NCI-H1417 treated with DMSO at 0.1 percent for 48 hours (cell line): Measurements from ENCODE around the gene LEO1.
"Not testable (repeated sequence)": the region's sequence is repeated elsewhere in the genome, so short reads cannot be mapped to it uniquely, and the experiment has no call there.

Experiments used
- DNase-seq: peaks from one replicate; lab custom pipeline; 2025; lab: John Stamatoyannopoulos, UW

LEO1 gene

DNA sequence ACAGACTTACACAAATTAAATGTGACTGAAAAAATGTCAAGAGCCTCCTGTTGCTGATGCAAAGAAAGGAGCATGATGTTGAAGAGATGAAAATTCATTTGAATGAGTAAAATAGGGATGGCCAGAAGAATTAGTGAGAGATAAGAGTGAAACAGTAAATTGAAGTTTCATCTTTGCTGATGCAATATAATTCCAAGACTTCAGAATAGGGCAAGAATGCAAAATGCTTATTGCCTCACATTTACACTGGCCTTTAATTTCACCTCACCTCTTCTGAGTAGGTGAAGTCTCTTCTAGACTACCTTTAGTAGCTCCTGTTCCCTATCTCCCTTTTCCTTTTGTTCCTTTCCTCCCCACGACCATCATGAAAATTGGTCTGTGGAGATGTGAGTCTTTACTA lies 32.1 kb upstream of the LEO1 start:
- no peak for DNase-seq

GRCh38 chr15:52003089-52003488 lies 31.5 kb upstream of the LEO1 start:
- DNase-seq = not testable (repeated sequence)

DNA sequence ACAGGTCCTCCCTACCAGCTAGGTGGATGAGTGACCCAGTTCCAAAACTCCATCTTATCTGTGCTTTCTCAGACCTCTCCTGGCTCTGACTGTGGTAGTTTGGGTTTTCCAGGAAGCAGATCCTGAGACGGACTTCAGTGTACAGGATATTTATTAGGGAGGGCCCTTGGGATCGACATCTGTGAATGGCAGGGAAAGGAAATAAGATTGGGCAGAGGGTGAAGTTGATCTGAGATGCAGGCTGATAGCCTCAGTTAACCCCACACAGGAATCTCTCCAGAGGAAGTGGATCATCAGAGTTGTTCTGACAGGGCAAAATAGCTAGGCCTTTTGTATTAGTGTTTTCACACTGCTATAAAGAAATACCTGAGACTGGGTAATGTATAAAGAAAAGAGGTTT lies 30.8 kb upstream of the LEO1 start:
- DNase-seq = no peak

DNA sequence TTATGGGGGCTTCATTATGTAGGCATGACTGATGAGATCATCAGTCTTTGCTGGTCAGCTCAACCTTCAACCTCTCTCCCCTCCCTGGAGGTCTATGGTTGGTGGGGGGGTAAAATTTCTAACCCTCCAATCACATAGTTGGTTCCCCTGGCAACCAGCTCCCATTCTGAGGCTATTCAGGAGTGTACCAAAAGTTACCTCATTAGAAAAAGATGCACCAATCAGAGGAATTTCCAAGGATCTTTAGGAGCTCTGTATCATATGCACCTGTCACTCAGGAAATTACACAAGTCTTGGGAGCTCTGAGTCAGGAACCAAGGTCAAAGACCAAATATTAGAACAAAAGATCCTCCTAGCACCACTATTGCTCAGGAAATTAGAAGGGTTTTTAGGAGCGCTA lies 21.4 kb upstream of the LEO1 start:
- DNase-seq = no peak

GRCh38 chr15:51991141-51991540 lies 19.6 kb upstream of the LEO1 start:
- no peak for DNase-seq

DNA sequence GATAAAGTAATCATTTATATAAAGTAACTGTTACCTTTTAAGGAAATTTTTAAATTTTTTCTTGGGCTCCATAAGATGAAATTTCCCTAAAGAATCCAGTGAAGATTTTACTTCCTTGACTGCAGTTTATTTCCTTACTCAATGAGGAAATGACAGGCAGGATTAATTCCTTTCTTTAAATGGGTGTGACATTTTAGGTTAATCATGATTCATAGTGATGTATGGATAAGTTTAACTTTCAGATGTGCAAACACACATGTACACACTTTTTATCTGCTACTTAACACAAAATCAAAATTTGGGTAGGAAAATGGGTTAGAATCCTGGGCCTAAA lies 11.2 kb upstream of the LEO1 start:
- no peak for DNase-seq

DNA sequence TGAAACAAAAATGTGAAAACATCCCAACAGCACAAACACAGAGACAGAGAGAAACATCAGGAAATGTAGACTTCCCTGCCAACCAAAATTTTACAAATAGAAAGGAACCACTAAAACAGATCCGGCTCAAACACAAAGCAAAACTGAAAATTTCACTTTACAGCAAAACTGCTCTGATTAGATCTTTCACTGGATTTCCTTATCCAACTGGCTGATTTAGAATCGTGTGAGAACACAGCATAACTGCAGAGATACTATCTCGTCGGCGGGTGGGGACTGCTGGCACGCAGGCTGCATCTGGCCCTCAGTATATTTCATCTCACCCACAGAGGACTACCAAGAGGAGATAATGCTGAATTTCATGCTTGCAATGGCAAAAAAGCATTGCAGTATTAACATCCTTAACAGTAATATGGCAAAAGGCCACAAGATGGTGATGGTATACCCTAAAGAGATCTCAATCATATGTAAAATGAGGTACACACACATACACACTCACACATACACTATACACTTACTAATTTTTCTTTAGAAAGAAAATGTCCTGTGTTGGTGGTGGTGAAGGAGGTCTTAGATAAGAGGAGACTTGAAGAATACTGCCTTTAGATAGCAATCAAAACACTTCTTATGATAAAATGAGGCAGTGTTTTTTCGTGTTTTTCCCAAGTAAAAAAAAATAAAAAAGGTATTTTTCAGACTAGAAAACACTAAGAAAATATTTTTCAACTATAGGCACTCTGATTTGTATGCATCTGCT lies 10.6 kb upstream of the LEO1 start:
- no peak for DNase-seq

DNA sequence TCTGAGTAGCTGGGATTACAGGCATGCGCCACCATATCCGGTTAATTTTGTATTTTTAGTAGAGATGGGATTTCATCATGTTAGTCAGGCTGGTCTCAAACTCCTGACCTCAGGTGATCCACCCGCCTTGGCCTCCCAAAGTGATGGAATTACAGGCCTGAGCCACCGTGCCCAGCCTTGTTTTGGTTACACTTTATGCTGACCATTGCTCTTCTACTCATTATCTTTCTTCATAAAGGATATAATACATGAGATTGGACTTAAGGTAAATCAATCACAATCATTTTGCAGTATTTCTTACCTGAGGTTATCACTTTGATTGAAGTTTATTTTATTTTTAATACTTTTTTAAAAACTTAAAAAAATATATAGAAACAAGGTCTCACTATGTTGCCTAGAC lies 2.2 kb upstream of the LEO1 start:
- no peak for DNase-seq

DNA sequence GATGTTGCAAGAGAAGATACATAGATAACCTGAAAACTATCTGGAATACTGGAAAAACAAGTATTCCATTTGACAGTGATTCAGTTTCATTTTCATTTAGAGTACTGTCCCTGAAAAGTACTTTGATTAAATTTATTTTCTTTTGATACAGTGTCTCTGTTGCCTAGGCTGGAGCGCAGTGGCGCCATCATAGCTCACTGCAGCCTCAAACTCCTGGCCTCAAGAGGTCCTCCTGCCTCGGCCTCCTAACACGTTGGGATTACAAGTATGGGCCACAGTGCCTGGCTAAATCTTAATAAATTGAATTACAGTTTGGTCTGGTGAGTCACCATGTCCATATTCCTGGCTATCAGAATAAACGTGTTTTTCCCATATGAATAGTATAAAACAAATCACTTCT lies 1.6 kb upstream of the LEO1 start:
- DNase-seq = no peak

DNA sequence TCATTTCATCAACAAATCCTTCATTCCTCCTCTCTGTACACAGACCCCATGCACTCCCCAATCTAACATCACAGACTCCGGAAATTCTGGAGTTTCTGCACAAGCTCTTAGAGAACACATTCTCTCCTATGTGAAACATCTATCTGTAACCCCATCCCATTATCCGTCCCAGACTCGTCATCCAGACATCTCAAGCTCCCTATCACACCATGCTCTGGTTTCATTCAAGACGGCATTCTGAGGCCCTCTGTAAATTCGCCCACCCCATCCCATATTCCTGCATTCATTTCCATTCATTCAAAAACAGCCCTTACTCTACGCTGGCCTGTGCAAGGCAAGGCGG lies 575 bp downstream of the LEO1 start:
- DNase-seq = no peak

DNA sequence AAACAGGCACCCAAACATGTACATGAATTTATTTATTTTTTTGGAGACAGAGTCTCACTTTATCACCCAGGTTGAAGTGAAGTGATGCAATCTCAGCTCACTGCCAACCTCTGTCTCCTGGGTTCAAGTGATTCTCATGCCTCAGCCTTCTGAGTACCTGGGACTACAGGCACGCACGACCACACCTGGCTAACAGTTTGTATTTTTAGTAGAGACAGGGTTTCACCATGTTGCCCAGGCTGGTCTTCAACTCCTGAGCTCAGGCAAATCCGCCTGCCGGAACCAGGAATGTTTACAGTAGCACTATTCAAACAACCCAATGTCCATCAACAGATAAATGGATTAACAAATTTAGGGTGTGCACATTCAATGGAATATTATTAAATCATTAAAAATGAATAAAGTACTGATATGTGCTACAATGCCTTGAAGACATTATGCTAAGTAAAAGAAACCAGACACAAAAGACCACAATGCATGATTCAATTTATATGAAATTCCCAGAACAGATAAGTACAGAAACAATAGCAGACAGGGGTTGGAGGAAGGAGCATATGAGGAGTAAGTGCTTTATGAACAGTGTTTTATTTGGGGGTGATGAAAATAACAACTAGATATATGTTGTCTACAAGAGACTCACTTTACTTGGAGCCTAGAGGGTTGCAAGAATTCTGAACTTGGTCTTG lies 1.3 kb downstream of the LEO1 start:
- no peak for DNase-seq

DNA sequence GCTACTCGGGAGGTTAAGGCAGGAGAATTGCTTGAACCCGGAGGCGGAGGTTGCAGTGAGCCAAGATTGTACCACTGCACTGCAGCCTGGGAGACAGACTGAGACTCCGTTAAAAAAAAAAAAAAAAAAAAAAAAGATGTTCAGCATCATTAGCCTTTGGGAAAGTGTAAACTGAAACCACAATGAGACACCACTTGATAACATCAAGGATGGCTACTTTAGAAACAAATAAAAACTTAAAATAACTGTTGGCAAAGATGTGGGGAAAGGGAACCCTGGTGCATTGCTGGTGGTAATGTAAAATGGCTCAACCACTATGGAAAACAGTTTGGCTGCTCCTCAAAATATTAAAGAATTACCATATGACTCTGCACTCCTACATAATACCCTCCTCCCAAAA lies 1.9 kb downstream of the LEO1 start:
- DNase-seq = no peak

DNA sequence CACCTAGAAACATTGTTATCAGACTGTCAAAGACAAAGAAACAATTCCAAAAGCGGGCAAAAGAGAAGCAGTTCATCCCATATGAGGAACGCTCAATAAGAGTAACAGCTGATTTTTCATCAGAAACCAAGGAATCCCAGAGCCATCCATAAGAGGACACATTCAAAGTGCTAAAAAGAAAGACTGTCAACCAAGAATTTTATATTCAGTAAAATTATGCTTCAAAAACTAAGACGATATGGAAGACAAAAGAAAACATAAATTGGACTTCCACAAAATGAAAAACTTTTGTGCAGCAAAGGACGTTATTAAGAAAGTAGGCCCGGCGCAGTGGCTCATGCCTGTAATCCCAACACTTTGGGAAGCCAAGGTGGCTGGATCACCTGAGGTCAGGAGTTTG lies 4.0 kb downstream of the LEO1 start:
- DNase-seq = no peak

GRCh38 chr15:51966192-51966591 lies 5.4 kb downstream of the LEO1 start:
- DNase-seq = no peak

- no peak for DNase-seq
Observed at GRCh38 chr15:51965691-51966090, 5.9 kb downstream of the LEO1 start.

DNA sequence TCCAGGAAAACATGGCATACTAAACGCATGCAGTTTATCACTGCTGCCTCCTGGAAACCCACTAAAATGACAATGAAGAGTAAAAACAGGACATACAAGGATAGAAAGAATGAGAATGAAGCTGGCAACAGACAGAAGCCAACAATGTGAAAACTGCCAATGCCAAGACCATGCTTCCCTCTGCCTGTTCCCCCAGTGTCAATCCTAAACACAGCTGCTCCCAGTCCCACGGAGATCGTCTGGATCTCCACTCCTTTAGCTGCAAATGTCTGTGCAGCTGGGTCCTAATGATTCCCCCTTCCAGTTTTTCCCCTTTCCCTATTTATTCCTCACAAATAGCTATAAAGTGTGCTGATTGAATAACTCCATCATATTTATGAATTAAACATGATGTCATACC lies 16.1 kb downstream of the LEO1 start:
- DNase-seq = no peak

GRCh38 chr15:51952805-51953204 lies 18.8 kb downstream of the LEO1 start:
- no peak for DNase-seq

DNA sequence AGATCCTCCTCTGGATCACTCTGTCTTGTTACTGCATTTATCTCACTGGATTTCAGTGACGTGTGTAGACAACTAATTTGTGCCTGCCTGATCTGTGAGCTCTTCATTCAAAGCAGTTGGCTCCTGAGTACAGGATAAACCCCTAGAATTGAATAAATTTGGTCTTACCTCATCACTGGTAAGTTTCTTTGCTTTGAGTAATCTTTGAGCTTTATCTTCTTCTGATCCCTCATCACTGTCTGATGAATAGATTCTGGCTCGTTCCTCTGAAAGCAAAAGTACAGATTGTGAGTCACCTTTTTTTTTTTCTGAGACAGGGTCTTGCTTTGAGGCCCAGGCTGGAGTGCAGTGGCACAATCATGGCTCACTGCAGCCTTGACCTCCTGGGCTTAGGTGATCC lies 24.5 kb downstream of the LEO1 start:
- DNase-seq = no peak

DNA sequence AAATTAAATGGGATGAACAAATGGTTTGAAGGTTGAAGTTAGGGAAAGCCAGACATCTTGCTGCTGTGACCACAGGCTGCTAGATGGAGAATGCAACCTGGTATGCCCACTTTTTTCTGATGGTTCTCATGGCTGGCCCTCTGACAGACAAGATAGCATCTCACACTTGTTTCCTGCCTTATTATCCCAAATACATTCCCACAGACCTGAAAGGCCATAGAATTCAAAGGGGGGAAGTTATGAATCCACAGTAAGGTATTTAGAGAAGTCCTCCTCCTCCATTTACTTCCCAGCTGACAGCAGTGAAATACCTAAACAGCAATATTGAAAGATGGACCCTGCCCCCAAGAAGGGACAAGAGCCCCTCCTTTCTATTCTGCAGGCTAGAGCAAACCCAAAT lies 32.4 kb downstream of the LEO1 start:
- no peak for DNase-seq

DNA sequence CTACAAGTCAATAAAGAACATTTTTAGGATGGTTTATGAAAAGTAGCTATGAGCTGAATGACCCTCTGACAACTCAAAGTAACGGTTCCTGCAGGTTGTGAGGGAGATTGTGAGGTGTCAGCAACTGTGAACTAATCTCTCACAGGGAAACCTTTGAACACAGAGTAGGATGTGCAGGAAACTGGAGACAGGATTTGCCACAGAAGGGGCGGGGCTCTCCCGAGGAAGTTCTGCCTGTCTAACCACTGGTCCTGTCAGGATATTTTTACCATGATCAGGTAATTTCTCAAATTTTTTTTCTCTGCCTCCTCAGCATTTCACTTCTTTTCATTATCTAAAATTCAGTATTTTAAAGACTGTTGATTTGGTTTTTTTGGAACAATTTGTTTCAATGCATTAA lies 33.3 kb downstream of the LEO1 start:
- DNase-seq = no peak

GRCh38 chr15:51936105-51936478 lies 35.5 kb downstream of the LEO1 start:
- no peak for DNase-seq

DNA sequence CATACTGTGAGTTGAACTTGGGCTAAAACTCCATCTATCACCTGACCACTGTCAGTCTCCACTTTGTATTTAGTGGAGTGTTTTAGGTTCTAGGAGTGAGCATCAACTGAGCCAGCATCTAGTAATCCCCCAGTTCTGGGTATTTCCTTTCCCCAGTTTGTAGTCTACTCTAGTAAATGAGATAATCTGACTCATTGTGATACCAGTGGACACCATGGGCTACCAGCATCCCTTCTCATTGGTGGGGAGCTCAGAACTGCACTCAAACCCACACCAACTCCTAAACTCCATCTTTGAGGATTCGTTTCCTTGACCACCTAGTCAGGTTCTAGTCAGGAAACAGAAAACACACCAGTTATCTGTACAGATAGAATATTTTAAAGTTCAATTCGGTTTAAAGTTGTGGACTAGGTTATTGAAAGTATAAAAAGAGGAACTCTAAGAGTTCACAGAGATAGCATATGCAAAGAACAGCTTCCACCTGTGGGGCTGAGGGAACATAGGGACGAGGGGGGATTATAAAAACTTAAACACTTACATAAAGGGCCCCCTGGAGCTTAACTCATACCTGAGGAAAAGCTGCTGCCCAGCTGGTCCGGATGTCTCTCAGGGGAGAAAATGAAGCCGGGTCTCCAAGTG lies 36.0 kb downstream of the LEO1 start:
- DNase-seq = no peak

DNA sequence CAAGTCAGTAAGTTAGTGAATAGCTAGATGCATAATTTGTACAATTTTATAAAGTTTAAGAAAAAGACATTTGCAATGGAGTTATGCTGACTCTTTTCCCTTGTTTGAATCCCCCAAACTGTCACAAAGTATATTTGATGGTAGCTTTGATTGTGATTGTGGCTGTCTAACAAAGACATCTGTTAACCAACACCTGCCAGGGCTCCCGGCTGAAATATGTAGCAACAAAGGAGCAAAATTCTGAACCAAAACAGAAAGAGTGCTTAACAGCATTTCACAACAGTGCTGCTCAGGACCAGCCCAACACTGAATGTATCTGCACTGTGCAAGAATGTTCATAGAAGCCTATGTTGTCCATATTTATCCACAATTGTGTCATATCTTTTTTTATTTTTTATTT lies 39.4 kb downstream of the LEO1 start:
- DNase-seq = no peak

DNA sequence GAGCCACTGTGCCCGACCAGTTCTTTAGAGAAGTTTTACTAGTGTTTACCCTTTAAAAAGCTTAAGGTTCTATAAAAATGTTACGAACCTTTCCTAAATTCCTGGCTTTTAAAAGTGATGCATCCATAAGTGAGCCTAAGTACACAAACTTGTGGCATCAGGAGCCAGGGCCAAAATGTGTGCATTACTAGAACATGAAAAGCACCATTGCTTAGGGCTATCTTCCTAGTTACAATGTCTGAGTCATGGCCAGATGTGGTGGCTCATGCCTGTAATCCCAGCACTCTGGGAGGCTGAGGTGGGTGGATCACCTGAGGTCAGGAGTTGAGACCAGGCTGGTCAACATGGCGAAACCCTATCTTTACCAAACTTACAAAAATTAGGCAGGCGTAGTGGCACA lies 39.9 kb downstream of the LEO1 start:
- DNase-seq = no peak
